Liver (tissue), 9 donors: ENCODE data around the gene MORF4L1. TPM values are rescaled to one million over a fixed set of nuclear protein-coding genes. Genes with fewer than 3 reads are reported as not detected.

Experiments
- DNase-seq: peaks from one replicate; pipeline ENCODE4 v3.0.0-alpha.2; 2017; ENCODE audit warnings: low spot score
- H3K27ac ChIP-seq, 2 donors: one replicate each; pipeline ENCODE4 v1.7.0; 2013; ENCODE audit warnings: inconsistent platforms in 2 of 2, low read length in 2 of 2, control low read depth in 1 of 2, low read depth in 1 of 2, mild to moderate bottlenecking in 1 of 2
- H3K27me3 ChIP-seq, 4 donors: one replicate each; pipeline versions ENCODE4 v1.6.1 to v1.7.0; 2013; ENCODE audit warnings: low read length in 3 of 4, inconsistent platforms in 1 of 4, mild to moderate bottlenecking in 1 of 4, moderate library complexity in 1 of 4; ENCODE audit not compliant: control insufficient read depth in 4 of 4, insufficient read depth in 4 of 4
- H3K36me3 ChIP-seq, 4 donors: one replicate each; pipeline versions ENCODE4 v1.6.1 to v1.7.0; 2013; ENCODE audit warnings: low read length in 3 of 4, mild to moderate bottlenecking in 3 of 4, low read depth in 1 of 4, moderate library complexity in 1 of 4; ENCODE audit not compliant: control insufficient read depth in 4 of 4, insufficient read depth in 3 of 4
- H3K4me1 ChIP-seq, 4 donors: one replicate each; pipeline versions ENCODE4 v1.6.1 to v1.7.0; 2013; ENCODE audit warnings: low read length in 3 of 4, mild to moderate bottlenecking in 3 of 4, moderate library complexity in 1 of 4; ENCODE audit not compliant: control insufficient read depth in 4 of 4, insufficient read depth in 4 of 4
- H3K4me3 ChIP-seq, 3 donors: one replicate each; pipeline versions ENCODE4 v1.6.1 to v1.7.0; 2013; ENCODE audit warnings: low read length in 3 of 3, control low read depth in 1 of 3, low read depth in 1 of 3, mild to moderate bottlenecking in 1 of 3
- H3K9ac ChIP-seq, 2 donors: one replicate each; pipeline ENCODE4 v1.7.0; 2013; ENCODE audit warnings: low read length in 2 of 2, mild to moderate bottlenecking in 2 of 2, moderate library complexity in 2 of 2, control low read depth in 1 of 2, low read depth in 1 of 2
- H3K9me3 ChIP-seq, 4 donors: one replicate each; pipeline versions ENCODE4 v1.6.1 to v1.7.0; 2013; ENCODE audit warnings: low read length in 3 of 4; ENCODE audit not compliant: control insufficient read depth in 4 of 4
- ATF3 ChIP-seq: IDR thresholded peaks from 2 replicates; pipeline ENCODE4 v1.6.1; 2016; ENCODE audit warnings: antibody characterized with exemption
- CTCF ChIP-seq: fragments of 150-350 bp; IDR thresholded peaks from 2 replicates; pipeline ENCODE4 v1.5.1; 2017; ENCODE audit warnings: improper control_type of control experiment, low read depth, low read length; ENCODE audit not compliant: missing input control
- EGR1 ChIP-seq, 2 donors: IDR thresholded peaks; 2 replicates each; pipeline ENCODE4 v1.6.1; 2016 to 2018; ENCODE audit warnings: antibody characterized with exemption in 2 of 2, low read depth in 2 of 2
- FOXA1 ChIP-seq: IDR thresholded peaks from 2 replicates; pipeline ENCODE4 v1.6.1; 2016; ENCODE audit warnings: antibody characterized with exemption
- GABPA ChIP-seq, 2 donors: IDR thresholded peaks in 1 of 2; conservative IDR thresholded peaks in 1 of 2; 2 replicates each; pipeline ENCODE4 v1.6.1; 2016; ENCODE audit warnings: antibody characterized with exemption in 2 of 2, mild to moderate bottlenecking in 1 of 2, moderate library complexity in 1 of 2
- HNF4G ChIP-seq: IDR thresholded peaks from 2 replicates; pipeline ENCODE4 v1.6.1; 2016; ENCODE audit warnings: antibody characterized with exemption
- JUND ChIP-seq, 2 donors: IDR thresholded peaks; 2 replicates each; pipeline ENCODE4 v1.6.1; 2016; ENCODE audit warnings: antibody characterized with exemption in 2 of 2
- MAX ChIP-seq: IDR thresholded peaks from 2 replicates; pipeline ENCODE4 v1.6.1; 2016; ENCODE audit warnings: antibody characterized with exemption
- NR2F2 ChIP-seq: IDR thresholded peaks from 2 replicates; pipeline ENCODE4 v1.6.1; 2016; ENCODE audit warnings: antibody characterized with exemption
- RAD21 ChIP-seq, 2 donors: IDR thresholded peaks; 2 replicates each; pipeline ENCODE4 v1.6.1; 2016; ENCODE audit warnings: antibody characterized with exemption in 2 of 2, mild to moderate bottlenecking in 2 of 2
- REST ChIP-seq: IDR thresholded peaks from 2 replicates; pipeline ENCODE4 v1.6.1; 2016; ENCODE audit warnings: antibody characterized with exemption, mild to moderate bottlenecking
- RXRA ChIP-seq, 2 donors: IDR thresholded peaks; 2 replicates each; pipeline ENCODE4 v1.6.1; 2017 to 2018; ENCODE audit warnings: antibody characterized with exemption in 2 of 2, mild to moderate bottlenecking in 1 of 2
- SP1 ChIP-seq: IDR thresholded peaks from 2 replicates; pipeline ENCODE4 v1.6.1; 2018; ENCODE audit warnings: antibody characterized with exemption, mild to moderate bottlenecking
- TAF1 ChIP-seq: conservative IDR thresholded peaks from 2 replicates; pipeline ENCODE4 v1.6.1; 2016; ENCODE audit warnings: antibody characterized with exemption, mild to moderate bottlenecking
- YY1 ChIP-seq: IDR thresholded peaks from 2 replicates; pipeline ENCODE4 v1.6.1; 2016; ENCODE audit warnings: antibody characterized with exemption, mild to moderate bottlenecking
- ZBTB33 ChIP-seq: IDR thresholded peaks from 2 replicates; pipeline ENCODE4 v1.6.1; 2016; ENCODE audit warnings: antibody characterized with exemption
- WGBS: extraction: QIAGEN DNeasy Blood & Tissue Kit; methylation state at CpG from one replicate; pipeline ENCODE4 v1.1.7; 2013; 5-methylcytosine and 5-hydroxymethylcytosine counted together
- polyA plus RNA-seq, 2 donors: library from polyadenylated mRNA; stranded (reverse) in 1 of 2; unstranded in 1 of 2; fragments of 200-250 nt in 1 of 2; fragments of >200 nt in 1 of 2; fragmentation: Nextera tagmentation in 1 of 2; extraction: Ambion mirVana in 1 of 2; gene quantifications; one replicate each; pipeline versions ENCODE4 v1.2.1 to v1.2.3, GENCODE V29; 2013 to 2015
- total RNA-seq, 2 donors: library from RNA; depleted of rRNA; stranded (reverse); fragments of >200 nt; gene quantifications; one replicate each; pipeline ENCODE4 v1.2.3, GENCODE V29; 2014
- donor health status: healthy.
- donor health status: healthy.
- donor health status: healthy.
- donor health status: healthy.
- donor health status: healthy.

MORF4L1 gene
- total and polyA plus RNA-seq, 4 donors, result 67.5 to 134 (median 123) TPM

- Histone ChIP-seq H3K27me3 (no peaks in the 10 kb centered on the region), H3K9me3 (no peaks in the 10 kb centered on the region), H3K27ac (no peak overlapping the region), H3K36me3 (peaks cover 3 to 22% (median 10%) of the 10 kb centered on the region in 4 donors), H3K9ac (no peak overlapping the region), H3K4me1 (peaks cover 0 to 14% (median 10%) of the 10 kb centered on the region in 4 donors), H3K4me3 (no peak overlapping the region)
- WGBS, result 93% methylated on average over 12 of the region's 12 CpGs
- TF ChIP-seq RAD21 (IDR thresholded peaks at IDR 0.05), result no peak
- TF ChIP-seq TAF1, result no peak
- TF ChIP-seq SP1, result no peak
- TF ChIP-seq HNF4G, result no peak
- no peak for TF ChIP-seq YY1
- TF ChIP-seq FOXA1, result no peak
- no peak for TF ChIP-seq CTCF
- no peak for TF ChIP-seq JUND (IDR thresholded peaks at IDR 0.05)
- TF ChIP-seq GABPA (IDR thresholded peaks at IDR 0.05 in 1 of 2, conservative IDR thresholded peaks at IDR 0.05 in 1 of 2), result no peak
- TF ChIP-seq ZBTB33, result no peak
- no peak for TF ChIP-seq RXRA (IDR thresholded peaks at IDR 0.05)
- TF ChIP-seq ATF3, result no peak
- no peak for TF ChIP-seq NR2F2
- TF ChIP-seq EGR1 (IDR thresholded peaks at IDR 0.05; ENCODE audit: low read depth in 2 of 2), result no peak
- TF ChIP-seq REST, result no peak
- TF ChIP-seq MAX, result no peak
- no peak for DNase-seq
Observed at GRCh38 chr15:78915341-78916087, 42.8 kb downstream of the MORF4L1 start.
